Testis (tissue), 3 donors: ENCODE results near the gene MTUS2. TPM values are rescaled to one million over a fixed set of nuclear protein-coding genes. Genes with fewer than 3 reads are reported as not detected.

ENCODE experiments used
- DNase-seq: peaks from one replicate; pipeline ENCODE4 v3.0.0-alpha.2; 2019
- H3K27ac ChIP-seq, 2 donors: fragments of 200-600 bp; sonication (generic); one replicate each; pipeline ENCODE4 v1.5.1; 2019
- H3K27me3 ChIP-seq: fragments of 200-600 bp; sonication (generic); one replicate; pipeline ENCODE4 v1.5.1; 2019
- H3K36me3 ChIP-seq: fragments of 200-600 bp; sonication (generic); one replicate; pipeline ENCODE4 v1.5.1; 2017; ENCODE audit warnings: low read depth; ENCODE audit errors: missing control alignments
- H3K4me1 ChIP-seq: fragments of 200-600 bp; sonication (generic); one replicate; pipeline ENCODE4 v1.5.1; 2019
- H3K4me3 ChIP-seq, 2 donors: fragments of 200-600 bp; sonication (generic); one replicate each; pipeline ENCODE4 v1.5.1; 2017 to 2019
- H3K9me3 ChIP-seq: fragments of 200-600 bp; sonication (generic); one replicate; pipeline ENCODE4 v1.5.1; 2017
- POLR2A ChIP-seq: fragments of 450-650 bp; IDR thresholded peaks from one replicate; pipeline ENCODE4 v1.6.1; 2017; ENCODE audit warnings: antibody characterized with exemption, mild to moderate bottlenecking, moderate library complexity
- WGBS, 2 donors: methylation state at CpG; one replicate each; pipeline ENCODE4 v1.1.5; 2018; 5-methylcytosine and 5-hydroxymethylcytosine counted together
- intact Hi-C: fragments of 100-400 bp; cut with DNase I; formaldehyde crosslinking; loops from one replicate; pipeline ENCODE4 v1.15.1; 2023; ENCODE audit warnings: low total_unique reads
- polyA plus RNA-seq: library from polyadenylated mRNA; stranded (reverse); fragments of 350-450 nt; fragmentation: Illumina TruSeq; extraction: RNeasy Lipid Tissue Mini Kit (QIAGEN cat#74804); gene quantifications from one replicate; pipeline ENCODE4 v1.2.3, GENCODE V29; 2014; ENCODE audit warnings: low read depth, low replicate concordance; ENCODE audit not compliant: insufficient read depth
- total RNA-seq, 2 donors: library from RNA; depleted of rRNA; stranded (reverse); fragments of >200 nt; gene quantifications; one replicate each; pipeline ENCODE4 v1.2.3, GENCODE V29; 2016
- TF ChIP-seq, protein P1 (sequence below), 3 experiments: fragments of 450-650 bp in 2 of 3; fragments of 200-600 bp in 1 of 3; sonication (generic) in 1 of 3; IDR thresholded peaks; one replicate each; pipeline ENCODE4 v1.5.1; 2016 to 2019; ENCODE audit warnings: antibody characterized with exemption in 3 of 3, mild to moderate bottlenecking in 2 of 3, moderate library complexity in 1 of 3

MTUS2 gene
- total and polyA plus RNA-seq, 3 donors from 2014 or later = 2.1 to 9.2 (median 8.3) TPM

- TF ChIP-seq POLR2A = no peak
- TF ChIP-seq, protein P1, sequence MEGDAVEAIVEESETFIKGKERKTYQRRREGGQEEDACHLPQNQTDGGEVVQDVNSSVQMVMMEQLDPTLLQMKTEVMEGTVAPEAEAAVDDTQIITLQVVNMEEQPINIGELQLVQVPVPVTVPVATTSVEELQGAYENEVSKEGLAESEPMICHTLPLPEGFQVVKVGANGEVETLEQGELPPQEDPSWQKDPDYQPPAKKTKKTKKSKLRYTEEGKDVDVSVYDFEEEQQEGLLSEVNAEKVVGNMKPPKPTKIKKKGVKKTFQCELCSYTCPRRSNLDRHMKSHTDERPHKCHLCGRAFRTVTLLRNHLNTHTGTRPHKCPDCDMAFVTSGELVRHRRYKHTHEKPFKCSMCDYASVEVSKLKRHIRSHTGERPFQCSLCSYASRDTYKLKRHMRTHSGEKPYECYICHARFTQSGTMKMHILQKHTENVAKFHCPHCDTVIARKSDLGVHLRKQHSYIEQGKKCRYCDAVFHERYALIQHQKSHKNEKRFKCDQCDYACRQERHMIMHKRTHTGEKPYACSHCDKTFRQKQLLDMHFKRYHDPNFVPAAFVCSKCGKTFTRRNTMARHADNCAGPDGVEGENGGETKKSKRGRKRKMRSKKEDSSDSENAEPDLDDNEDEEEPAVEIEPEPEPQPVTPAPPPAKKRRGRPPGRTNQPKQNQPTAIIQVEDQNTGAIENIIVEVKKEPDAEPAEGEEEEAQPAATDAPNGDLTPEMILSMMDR (IDR thresholded peaks at IDR 0.05) = no peak
- Histone ChIP-seq H3K4me3 (no peak overlapping the region), H3K27ac (no peak overlapping the region), H3K36me3 (no peaks in the 10 kb centered on the region), H3K9me3 (no peaks in the 10 kb centered on the region), H3K4me1 (no peaks in the 10 kb centered on the region), H3K27me3 (no peaks in the 10 kb centered on the region)
- no peak for DNase-seq
- WGBS, 2 donors = 40 to 46% methylated on average over 4 of the region's 4 CpGs
- intact Hi-C loops = no loop called here
Observed at GRCh38 chr13:29108068-29108786, 288.1 kb downstream of the MTUS2 start.

DNA sequence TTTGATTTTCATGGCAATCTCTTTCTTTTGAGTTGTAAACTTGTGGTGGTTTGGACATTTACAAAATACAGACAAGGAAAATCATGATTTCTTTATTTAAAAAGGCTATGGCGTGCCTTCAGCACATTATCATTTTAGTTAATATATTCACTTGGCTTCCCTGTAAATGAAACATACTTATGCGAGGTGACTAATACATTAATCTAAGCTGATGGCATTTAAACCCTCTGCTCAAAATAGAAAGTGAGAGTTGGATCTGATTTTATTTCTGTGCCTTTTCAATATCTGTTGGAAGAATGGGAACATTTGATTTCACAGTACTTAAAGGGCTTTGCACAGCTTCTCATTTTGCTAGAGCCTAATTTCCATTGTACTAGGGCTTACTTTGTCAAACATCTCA lies 289.8 kb downstream of the MTUS2 start:
- no peak for DNase-seq
- intact Hi-C loops = no loop called here
- no peak for TF ChIP-seq POLR2A
- TF ChIP-seq, protein P1 (IDR thresholded peaks at IDR 0.05) = no peak
- no peak overlapping the region for H3K4me3 ChIP-seq
- no peak overlapping the region for H3K27ac ChIP-seq
- H3K36me3 ChIP-seq = no peaks in the 10 kb centered on the region
- WGBS, 2 donors = 85 to 87% methylated on average over 2 of the region's 2 CpGs
- H3K27me3 ChIP-seq = no peaks in the 10 kb centered on the region
- no peaks in the 10 kb centered on the region for H3K4me1 ChIP-seq
- no peaks in the 10 kb centered on the region for H3K9me3 ChIP-seq

- H3K4me1 ChIP-seq = no peaks in the 10 kb centered on the region
- H3K27me3 ChIP-seq = no peaks in the 10 kb centered on the region
- no peaks in the 10 kb centered on the region for H3K9me3 ChIP-seq
- no peak overlapping the region for H3K27ac ChIP-seq
- H3K36me3 ChIP-seq = no peaks in the 10 kb centered on the region
- TF ChIP-seq, protein P1 (IDR thresholded peaks at IDR 0.05) = no peak
- TF ChIP-seq POLR2A = no peak
- no peak overlapping the region for H3K4me3 ChIP-seq
- DNase-seq = no peak
- 85 to 88% methylated on average over 2 of the region's 2 CpGs for WGBS, 2 donors
- intact Hi-C loops = no loop called here
Observed at GRCh38 chr13:29111446-29111845, 291.3 kb downstream of the MTUS2 start.

DNA sequence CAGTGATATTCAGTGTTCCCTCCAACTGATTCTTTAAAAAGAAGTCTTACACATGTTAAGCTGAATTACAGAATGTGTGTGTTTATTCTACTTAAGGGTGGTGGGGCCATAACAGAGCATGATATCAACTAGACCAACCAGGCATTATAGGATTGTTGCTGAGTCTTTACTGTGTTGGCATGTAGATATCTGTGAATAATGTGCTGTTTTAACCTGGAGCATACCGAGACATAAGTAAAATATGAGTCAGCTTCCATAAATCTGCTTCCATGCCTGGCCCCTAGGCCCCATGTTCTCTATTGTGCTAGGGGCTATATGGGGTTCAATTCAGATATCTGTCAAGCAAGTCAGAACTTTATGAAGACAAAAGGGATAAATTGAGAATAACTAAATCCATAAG lies 295.7 kb downstream of the MTUS2 start:
- no peaks in the 10 kb centered on the region for H3K4me1 ChIP-seq
- no peaks in the 10 kb centered on the region for H3K9me3 ChIP-seq
- H3K27ac ChIP-seq = no peak overlapping the region
- intact Hi-C loops = no loop called here
- no peaks in the 10 kb centered on the region for H3K36me3 ChIP-seq
- no peak for DNase-seq
- TF ChIP-seq POLR2A = no peak
- TF ChIP-seq, protein P1 (IDR thresholded peaks at IDR 0.05) = no peak
- H3K27me3 ChIP-seq = no peaks in the 10 kb centered on the region
- 68 to 84% methylated on average over 1 of the region's 1 CpG for WGBS, 2 donors
- H3K4me3 ChIP-seq = no peak overlapping the region

DNA sequence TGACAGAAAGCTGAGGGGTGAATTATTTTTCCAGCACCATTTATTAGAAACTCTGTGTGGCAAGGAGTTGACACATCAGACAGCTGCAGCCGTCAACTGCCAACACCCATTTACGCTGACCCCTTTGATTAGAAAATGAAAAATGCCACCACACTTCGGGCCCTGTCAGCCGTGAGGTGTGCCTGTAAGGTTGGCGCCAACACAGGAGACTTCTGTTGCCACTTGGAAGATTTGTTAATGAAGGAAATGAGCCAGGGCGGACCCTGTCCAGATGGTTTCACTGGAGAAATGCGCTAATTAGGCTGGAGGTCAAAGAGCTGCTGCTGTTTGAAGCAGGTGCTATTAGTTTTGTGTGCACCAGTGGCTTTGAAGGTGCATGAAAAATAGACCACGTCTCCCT lies 297.5 kb downstream of the MTUS2 start:
- no peaks in the 10 kb centered on the region for H3K27me3 ChIP-seq
- no peak overlapping the region for H3K4me3 ChIP-seq
- no peaks in the 10 kb centered on the region for H3K4me1 ChIP-seq
- intact Hi-C loops = no loop called here
- H3K9me3 ChIP-seq = no peaks in the 10 kb centered on the region
- DNase-seq = no peak
- WGBS, 2 donors = 78 to 80% methylated on average over 8 of the region's 8 CpGs
- no peak for TF ChIP-seq POLR2A
- TF ChIP-seq, protein P1 (IDR thresholded peaks at IDR 0.05) = no peak
- no peaks in the 10 kb centered on the region for H3K36me3 ChIP-seq
- no peak overlapping the region for H3K27ac ChIP-seq
